GM21737 (cell line): ENCODE data around the gene NR4A3.
"Not testable (repeated sequence)": the region's sequence is repeated elsewhere in the genome, so short reads cannot be mapped to it uniquely, and the experiment has no call there.

Source experiments
- ATAC-seq: cut with Tn5 transposase; IDR thresholded peaks from one replicate; pipeline ENCODE4 v1.9.1; 2021; ENCODE audit warnings: mild to moderate bottlenecking, moderate library complexity; ENCODE audit not compliant: unreplicated experiment

The NR4A3 gene

DNA sequence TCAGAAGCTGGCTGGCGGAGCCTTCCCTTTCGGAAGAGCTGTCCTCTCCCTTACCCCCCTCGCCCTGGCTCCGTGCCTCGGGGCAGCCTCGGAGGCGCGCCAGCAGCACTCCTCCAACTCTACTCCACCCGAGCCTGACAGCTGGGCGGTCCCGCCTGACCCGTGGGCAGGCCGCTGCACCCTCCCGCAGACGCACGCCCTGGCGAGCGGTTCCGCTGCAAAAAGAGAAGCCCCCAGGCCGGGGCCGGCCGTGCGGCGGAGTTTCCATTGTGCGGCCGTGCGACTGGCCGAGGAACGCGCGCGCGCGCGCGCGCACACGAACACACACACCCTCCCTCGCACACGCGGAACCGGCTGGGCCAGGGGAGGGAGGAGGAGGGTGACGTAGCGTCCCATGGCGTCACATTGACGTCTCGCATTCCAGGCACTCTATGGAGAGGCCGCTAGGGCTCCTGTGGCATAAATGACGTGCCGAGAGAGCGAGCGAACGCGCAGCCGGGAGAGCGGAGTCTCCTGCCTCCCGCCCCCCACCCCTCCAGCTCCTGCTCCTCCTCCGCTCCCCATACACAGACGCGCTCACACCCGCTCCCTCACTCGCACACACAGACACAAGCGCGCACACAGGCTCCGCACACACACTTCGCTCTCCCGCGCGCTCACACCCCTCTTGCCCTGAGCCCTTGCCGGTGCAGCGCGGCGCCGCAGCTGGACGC lies at the start of gene NR4A3:
Gene NR4A3 (plus strand): TSS at position 490 of the 713 bp plus-strand sequence. CDS start 6,158 bp downstream, outside the sequence.
- ATAC-seq = peak; percentile 32

DNA sequence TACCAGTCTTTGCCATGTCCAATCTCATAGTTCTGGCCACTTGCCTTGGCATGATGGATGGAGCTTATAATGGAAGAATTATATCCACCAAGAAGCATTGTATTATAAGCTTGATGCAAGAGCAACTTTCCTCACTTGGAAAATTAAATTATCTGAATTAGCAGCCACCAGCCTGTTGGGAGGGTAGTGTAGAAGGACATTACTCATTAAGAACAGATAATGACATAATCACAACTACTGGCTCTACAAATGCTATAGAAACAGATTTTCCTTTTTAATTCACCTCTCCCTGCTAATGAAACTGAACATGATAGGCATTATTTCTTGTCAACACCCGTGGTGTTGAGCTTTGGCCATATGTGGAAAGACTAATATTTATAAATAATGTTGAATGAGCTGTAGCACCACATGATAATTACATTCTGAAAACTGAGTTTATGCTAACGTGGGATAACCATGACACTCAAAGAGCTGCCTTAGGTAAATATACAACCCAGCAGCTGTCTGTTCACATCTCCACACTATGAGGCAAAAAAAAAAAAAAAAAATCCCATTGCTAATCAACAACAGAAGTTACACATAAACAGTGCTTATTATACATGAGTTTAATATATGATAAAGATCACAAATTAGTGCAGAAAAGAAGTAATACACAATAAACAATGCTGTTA lies 48.1 kb upstream of the NR4A3 start:
- ATAC-seq = no peak

DNA sequence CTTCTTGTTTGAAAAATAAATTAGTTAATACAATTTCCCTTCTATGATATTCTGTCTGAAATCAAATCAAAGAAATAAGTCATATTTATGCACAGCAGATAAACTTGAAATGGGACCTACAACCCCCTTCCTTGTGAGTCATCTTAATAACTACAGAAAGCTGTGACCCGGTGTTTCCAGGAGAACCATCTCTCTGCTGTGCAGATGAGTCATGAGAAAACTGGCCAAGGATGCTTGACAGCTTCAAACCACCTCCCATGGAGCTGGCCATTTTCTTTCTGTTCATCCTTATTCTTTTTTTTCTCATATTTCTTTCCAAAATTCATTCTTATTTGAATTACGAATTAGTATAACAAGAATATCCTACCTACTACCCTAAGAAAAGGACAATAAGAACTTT lies 43.4 kb upstream of the NR4A3 start:
- ATAC-seq = no peak

DNA sequence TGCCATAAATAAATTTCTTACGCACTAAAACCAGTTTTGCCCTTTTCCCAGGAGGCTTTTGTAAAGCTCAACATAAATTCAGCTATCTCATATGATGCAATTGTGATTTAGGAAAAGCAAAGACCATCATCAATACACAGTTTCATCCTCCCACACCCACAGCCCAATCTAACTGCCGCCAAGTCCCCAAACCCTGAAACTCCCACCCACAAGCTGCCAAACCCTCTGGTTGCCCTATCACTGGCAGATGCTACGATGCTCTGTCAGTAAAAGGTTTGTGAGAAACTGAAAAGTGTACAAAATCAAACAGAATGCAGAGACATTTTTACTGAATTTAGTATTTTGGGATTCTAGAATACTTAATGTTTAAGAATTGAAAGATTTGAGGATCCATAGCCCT lies 42.8 kb upstream of the NR4A3 start:
- ATAC-seq = no peak

DNA sequence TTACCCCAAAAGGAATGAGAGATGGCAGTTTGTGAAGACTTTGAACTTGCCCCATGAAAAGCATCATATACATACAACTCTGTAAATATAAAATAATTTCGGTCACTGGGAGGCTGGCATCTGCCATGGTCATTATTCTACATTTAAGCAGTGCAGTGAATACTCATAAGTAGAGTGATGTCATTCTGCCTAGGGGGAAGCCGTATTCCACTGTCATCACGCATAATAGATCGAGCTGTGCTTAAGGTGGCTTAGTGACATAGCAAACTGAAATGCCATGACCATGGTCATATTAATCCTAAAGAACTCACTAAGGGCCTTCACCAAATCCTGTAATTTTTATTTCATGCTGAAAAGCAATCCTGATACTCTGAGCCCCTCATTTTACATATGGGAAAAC lies 42.4 kb upstream of the NR4A3 start:
- ATAC-seq = no peak

DNA sequence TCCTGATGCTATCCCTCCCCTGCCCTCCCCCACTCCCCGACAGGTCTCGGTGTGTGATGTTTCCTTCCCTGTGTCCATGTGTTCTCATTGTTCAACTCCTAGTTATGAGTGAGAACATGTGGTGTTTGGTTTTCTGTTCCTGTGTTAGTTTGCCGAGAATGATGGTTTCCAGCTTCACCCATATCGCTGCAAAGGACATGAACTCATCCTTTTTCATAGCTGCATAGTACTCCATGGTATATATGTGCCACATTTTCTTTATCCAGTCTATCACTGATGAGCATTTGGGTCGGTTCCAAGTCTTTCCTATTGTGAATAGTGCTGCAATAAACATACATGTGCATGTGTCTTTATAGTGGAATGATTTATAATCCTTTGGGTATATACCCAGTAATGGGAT lies 39.3 kb upstream of the NR4A3 start:
- not testable (repeated sequence) for ATAC-seq

DNA sequence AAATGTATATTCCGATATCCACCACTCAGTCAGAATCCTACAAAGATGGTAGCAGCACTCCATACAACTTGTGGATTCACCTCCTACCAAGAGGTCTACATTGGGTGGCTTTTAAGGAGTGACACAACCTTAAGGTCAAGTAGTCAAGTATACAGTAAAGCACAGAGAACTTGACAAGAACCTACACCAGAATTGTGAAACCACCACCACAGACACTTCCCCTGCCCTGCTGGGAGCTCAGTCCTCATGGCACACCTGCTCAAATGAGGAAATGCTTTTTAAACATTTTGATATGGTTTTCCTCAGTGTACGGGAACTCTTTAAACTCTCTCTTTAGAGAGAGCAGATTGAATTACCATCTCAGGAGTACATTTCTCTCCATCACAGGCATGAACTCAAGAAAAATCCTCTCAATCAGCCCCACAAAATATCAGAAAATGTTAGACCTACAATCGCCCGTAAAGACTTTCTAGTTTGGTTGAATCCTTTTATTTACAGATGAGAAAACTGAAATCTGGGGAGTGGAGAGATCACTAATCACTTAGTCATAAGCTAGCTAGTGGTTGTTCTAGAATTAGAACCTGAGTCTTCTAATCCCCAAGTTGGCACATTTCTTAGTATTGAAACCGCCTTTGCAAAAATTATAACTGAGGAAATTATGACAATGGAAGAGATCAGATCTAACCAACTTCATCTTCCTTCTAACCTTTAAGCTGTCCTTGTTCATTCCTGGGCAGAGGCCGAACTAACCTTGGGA lies 38.5 kb upstream of the NR4A3 start:
- no peak for ATAC-seq

DNA sequence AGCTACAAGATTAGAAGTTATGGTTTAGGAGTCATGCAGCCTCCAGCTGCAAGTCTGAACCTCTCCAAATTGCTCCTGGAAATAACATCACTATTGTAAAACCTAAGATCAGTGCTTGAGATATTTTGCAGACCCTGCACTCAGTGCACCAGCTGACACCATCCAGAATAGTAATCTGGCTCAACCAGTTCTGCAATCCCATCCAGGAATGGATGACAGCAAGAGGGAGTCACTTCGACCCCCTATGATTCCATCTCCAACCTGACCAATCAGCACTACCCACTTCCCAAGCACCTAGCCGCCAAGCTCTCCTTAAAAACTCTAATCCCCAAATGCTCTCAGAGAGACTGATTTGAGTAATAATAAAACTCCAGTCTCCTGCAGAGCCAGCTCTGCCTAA lies 37.9 kb upstream of the NR4A3 start:
- ATAC-seq = no peak

DNA sequence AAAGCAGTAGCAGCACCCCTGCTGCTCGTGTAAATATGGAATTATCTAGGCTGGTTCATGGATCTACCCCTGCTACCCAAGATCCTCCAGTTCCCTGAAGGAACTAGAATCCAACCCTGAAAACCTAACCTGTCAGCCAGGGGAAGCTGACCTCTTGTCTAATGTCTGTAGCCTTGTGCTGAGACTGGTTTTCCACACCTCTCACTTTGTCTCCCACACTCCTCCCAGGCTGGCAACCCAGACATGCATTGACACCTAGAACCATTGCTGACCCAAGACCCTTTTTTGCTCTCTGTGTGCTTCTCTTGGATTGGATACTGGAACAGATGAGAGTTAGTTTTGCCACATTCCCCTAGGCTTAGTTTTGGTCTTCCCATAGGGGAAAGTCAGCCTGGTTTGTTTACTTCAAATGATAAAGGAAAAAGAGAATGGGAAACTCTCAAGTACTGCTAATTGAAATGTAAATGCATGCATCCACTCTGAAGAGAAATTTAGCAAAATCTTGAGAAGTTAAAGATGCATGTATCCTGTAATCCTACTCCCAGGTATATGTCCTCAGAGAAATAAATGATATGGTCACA lies 36.6 kb upstream of the NR4A3 start:
- no peak for ATAC-seq

DNA sequence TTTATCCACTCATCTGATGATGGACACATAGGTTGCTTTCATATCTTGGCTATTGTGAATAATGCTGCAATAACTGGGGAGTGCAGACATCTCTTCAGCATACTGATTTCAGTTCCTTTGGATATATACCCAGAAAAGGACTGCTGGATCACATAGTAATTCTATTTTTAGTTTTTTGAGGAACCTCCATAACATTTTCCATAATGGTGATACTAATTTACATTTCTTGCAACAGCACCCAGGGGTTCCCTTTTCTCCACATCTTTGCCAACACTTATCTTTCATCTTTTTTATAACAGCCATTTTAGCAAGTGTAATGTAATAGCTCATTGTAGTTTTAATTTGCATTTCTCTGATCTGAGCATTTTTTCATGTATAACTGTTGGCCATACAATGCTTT lies 34.1 kb upstream of the NR4A3 start:
- ATAC-seq = no peak

DNA sequence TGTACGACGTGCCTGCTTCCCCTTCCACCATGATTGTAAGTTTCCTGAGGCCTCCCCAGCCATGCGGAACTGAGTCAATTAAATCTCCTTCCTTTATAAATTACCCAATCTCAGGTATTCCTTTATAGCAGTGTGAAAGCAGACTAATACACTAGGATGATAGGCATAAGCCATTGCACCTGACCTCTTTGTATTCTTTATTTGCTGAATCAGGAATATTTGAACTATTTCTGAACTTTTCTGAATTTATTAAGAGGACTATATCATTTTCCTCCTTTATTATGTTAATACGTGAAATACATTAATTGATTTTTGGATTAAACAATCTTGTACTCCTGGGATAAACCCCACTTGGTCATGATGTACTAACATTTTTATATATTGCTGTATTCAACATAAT lies 28.2 kb upstream of the NR4A3 start:
- no peak for ATAC-seq

DNA sequence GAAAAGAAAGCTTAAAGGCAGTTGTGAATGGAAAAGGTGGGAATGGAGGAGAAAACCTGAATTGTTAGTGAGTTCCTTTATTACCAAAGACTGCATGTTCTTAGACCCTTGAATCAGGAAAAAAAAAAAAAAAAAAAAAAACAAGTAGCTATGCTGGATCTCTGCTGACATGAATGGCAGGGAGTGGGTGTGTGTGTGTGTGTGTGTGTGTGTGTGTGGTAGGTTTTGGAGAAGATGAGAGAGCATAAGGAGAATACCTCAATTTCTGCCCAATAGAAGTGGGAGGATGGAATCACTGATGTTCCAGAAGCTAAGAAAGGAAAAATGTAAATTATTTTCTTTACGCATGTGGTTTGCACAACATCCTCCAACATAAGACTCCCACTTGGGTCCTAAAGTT lies 25.5 kb upstream of the NR4A3 start:
- ATAC-seq = no peak

DNA sequence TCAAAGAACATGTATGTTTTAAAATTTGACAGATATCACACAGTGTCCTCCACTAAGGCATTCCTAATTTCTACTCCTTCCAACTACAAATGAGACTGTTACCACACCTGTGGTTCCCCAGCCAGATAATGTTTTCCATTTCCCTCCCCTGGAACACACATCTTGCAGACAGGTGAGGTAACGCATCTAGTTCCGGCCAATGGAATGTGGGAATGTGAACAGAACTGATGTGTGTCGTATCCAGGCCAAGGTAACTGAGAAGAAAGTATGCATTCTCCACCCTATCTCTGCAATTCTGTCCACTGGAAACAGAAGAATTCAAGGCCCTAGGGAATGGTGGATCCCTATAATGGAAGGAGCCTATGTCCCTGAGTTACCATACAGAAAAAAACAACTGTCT lies 19.9 kb upstream of the NR4A3 start:
- ATAC-seq = no peak

DNA sequence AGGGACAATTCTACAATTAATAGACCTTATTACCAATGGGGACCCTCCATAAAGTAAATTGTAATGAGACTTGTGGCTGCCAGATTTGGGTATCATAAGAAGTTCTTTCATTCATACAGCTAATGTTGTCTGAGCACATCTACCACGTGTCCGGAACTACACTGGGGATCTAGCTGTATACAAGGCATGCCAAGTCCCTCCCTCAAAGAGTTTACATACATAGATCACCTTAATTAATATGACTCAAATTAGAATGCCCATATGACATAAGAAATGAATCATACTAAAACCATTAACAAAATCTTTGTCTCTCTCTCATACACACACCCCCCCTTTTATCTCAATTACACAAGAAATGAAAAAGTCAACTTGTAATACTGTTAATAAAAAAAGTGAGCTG lies 18.0 kb upstream of the NR4A3 start:
- no peak for ATAC-seq

DNA sequence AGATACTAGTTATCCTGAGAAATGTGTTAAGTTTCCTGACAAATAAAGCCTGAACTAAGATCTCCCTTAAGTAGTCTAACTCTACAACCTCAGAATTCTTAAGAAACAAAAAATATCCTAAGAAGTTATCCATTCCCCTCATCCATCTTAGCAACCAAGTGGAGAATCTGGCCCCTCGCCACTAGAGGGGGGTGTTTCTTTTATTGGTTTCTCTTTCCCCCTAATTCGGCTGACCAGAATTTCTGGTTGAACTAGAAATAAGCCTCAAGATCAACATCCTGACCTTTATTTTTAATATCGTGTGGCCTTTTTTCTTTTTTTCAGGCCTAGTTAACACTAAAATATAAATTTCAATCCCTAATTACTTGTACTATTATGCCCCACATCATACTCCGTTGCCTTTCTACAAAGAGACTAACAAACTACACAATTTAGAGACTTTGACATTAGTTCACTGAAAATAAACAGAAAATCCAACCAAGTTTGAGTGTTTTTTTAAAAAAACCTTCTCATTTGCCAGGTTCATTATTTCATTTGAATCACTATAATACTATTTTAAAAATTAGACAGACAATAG lies 14.3 kb upstream of the NR4A3 start:
- ATAC-seq = no peak

DNA sequence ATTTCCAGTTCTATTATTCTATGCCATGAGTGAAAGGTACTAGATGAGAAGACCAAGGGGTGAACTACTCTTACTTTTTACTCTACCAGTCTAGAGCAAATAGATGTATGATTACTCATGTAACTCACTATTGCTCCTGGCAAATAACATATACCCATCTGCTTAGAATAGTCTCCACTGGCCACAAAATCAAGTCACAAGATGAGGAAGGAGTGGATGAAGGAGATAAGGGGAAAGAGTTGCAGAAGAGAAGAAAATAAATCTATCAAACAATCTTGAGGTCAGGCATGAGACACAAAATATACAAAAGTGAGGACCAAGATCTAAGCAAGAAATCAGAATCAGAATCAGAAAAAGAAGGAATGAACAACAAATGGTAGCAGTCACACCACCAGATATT lies 13.7 kb upstream of the NR4A3 start:
- ATAC-seq = no peak

DNA sequence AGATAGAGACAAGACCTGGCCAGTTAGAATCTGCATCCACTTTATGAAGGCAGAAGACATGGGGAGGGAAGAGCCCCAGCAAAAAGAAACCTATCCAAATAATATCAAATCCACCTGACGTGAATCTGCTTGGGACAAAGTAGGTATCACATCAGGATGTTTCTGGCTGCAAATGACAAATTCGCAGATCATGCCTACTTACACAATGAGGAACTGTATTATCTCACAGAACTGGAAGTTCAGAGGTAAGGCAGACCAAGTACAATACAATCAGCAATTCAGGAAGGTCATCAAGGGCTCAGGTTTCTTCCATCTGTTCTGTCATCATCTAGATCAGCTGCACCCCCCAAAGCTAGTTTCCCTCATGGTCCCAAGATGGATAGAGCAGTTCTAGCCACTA lies 13.2 kb upstream of the NR4A3 start:
- no peak for ATAC-seq

DNA sequence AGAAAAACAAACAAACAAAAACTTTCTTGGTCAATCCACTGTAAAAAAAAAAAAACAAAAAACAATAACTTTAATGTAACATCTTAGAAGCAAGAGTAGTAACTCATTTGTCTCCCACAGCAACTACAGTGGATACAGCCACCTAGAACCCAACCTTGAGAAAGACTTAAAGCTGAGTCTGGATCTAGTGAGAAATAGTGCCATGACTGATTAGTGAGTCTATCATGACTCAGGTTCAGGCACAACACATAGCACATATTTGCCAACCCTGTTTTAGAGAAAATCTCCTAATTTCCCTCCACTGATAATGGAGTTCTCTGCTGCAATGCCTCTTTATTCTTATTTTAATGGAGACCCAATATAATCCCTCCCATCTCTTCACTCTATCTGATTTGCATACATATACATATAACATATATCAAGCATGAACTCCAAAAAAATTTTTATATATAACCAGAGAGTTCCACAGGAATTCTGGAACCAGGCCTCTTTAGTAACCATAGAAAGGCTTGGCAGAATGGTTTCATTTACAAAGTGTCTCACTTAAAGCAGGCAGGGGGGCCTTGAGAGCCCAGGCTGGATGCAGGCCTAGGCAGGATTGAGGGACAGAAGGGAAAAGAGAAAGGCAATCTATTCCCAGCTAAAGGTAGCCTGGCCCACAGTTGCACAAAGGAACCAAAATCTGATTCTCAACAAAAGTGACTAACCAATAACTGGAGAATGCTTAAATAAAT lies 11.9 kb upstream of the NR4A3 start:
- no peak for ATAC-seq

DNA sequence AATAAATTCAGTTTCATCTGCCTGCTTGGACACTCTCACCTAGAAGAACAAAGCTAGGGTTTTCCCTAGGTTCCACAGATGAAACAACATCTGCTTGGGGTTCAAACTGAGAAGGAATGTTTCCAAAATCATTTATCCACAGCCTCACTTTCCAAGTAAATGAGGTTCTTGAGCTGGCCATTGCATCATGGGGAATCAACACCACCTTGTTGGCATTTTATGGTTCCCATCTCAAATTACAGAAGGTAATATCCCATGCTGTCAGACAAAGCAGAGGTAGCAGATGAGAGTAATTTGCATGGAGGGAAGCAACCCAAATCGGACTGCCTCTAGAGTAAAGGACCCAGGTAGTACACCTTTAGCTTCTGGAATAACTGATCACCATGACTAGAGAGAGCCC lies 10.5 kb upstream of the NR4A3 start:
- no peak for ATAC-seq

DNA sequence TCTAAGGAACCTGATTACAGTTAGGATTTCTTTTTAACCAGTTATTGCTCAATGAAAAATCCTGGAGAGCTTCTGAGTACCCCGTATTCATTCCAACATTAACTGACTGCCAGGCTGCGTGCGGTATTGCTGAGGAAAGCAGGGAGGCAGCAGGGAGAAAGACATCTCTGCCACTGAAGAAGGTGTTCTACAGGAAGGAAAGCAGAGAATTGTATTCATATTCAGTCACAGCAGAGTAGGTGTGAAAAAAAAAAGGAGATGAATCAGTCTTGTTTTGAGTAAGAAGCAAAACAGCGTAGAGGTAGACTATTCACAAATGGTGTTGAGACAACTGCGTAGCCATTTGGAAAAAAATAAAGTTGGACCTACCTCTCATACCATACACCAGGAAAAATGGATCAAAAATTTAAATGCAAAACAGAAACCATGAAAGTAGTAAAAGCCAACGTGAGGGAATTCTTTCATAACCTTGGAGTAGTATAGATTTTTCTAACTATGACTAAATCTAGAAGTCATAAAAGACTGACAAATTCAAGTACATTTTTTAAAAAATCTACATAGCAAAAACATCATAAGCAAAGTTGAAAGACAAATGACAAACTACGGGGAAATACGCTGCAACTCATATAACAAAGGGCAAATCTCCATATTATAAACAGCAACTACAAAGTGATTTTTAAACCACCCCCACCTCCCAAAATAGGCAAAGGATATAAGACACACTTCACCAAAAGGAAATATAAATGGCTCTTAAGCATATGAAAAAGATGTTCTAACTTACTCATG lies 9.9 kb upstream of the NR4A3 start:
- peak; percentile 57 for ATAC-seq
